WI38 (cell line): ENCODE results near the gene SLC35F3.

ENCODE experiments used
- H3K4me3 ChIP-seq: 2 replicates; pipeline ENCODE4 v1.5.1; 2011; ENCODE audit warnings: low read depth, mild to moderate bottlenecking, control low read depth, low read length
- CTCF ChIP-seq: IDR thresholded peaks from 2 replicates; pipeline ENCODE4 v1.5.1; 2012; ENCODE audit warnings: low read depth, mild to moderate bottlenecking, control low read depth, low read length

Gene SLC35F3

GRCh38 chr1:234000557-234001041, 96.1 kb downstream of the SLC35F3 start:
- H3K4me3 ChIP-seq: no peak overlapping the region
- TF ChIP-seq CTCF: no peak

DNA sequence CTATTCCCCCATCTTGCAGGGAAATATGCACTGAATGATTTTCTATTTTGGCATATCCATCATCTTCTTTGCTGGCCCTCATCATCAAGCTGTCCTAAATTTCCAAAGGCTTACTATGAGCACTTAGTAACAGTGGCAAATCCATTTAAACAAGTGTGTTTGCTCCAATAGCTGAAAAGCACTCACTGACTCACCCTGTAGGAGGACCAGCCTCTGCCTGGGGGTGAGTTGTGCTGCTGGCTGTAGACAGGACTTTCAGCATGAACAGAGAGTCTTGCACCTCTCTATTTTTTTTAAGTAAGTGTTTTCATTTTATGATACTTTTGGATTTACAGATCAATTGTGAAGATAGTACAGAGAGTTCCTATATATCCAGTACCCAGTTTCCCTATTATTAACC, 97.3 kb downstream of the SLC35F3 start:
- no peak for TF ChIP-seq CTCF
- no peak overlapping the region for H3K4me3 ChIP-seq

GRCh38 chr1:234004591-234004990, 100.1 kb downstream of the SLC35F3 start:
- H3K4me3 ChIP-seq: no peak overlapping the region
- TF ChIP-seq CTCF: no peak

DNA sequence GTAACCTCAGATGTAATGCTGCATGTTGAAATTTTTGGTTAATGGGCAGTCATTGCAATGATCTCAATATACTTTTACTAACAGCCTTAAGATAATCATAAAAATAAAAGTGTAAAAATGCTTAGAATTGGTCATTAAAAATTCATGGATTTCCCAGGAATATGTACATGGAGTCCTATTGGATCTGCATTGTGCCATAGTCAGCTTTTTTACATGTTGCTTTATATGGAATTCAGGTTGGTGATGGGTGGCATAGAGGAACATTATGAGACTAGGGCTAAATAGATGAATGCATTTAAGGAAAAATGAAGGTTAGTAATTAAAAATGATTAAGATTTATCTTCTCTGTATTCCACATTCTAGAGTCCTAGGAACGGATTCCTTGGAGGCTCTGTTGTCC, 103.2 kb downstream of the SLC35F3 start:
- TF ChIP-seq CTCF: no peak
- H3K4me3 ChIP-seq: no peak overlapping the region

DNA sequence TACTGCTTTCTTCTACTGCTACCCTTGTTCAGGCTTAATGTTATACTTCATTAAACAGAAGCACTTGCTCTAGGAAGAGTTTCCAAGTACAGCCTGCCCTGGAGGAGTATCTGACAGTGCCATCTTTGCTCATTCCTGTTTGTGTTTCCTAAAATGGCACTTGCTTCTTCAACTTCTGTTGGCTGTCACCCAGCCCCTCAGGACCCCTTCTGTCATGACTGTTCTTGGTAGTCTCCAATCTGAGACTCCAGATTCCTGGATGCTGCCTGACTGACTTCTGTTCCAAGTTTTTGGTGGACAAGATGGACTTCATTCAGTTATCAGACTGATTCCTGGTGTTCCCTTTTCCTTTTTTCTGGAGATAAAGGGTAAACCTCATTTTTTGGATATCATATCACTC, 104.1 kb downstream of the SLC35F3 start:
- no peak for TF ChIP-seq CTCF
- no peak overlapping the region for H3K4me3 ChIP-seq

DNA sequence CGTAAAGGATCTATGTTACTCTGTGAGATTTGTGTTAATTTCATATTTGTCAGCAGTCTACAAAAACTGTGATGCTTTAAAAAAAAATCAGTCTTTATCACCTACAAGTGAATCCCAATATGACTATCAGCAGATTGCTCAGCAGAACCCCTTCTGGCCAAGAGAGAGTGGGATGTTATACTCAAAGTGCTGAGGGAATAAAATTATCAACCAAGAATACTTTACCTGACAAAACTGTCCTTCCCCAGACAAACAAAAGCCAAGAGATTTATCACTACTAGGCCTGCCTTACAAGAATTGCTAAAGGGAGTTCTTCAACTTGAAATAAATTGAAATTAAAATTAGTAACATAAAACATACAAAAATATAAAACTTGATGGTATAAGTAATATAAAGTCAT, 105.2 kb downstream of the SLC35F3 start:
- no peak for TF ChIP-seq CTCF
- H3K4me3 ChIP-seq: no peak overlapping the region

DNA sequence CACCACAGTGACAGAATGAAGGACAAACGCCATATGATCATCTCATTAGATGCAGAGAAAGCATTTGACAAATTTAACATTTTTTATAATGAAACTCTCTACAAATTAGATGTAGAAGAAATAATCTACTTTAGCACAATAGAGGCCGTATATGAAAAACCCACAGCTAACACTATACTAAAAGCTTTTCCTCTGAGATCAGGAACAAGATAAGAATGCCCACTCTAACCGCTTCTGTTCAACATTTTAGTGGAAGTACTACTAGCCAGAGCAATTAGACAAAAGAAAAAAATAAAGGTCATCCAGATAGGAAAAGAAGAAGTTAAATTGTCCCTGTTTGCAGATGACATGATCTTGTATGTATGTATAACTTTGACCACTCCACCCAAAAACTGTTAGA, 109.7 kb downstream of the SLC35F3 start:
- H3K4me3 ChIP-seq: no peak overlapping the region
- TF ChIP-seq CTCF: no peak
